ENCODE measurements around the gene MLF1.

Gene MLF1

DNA sequence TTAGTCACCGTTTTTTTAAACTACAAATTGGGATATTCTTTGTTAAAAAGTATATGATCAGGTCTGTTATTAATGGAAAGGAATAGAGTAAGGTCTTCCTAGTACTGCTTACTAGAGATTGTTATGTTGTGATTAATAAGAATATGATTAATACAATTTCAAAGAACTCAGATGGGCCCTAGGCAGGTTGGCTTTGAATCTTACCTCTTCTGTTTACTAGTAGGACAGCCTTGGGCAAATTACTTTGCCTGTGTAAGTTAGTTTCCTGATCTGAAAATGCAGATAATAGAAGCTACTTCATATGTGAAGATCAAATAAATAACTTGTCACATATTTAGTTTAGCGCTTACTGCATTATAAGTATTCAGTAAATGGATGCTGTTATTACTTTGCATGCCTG is 80.2 kb downstream of the MLF1 start:
- H3K27me3 ChIP-seq (ENCODE audit: insufficient read depth, low read depth, severe bottlenecking), result no peaks in the 10 kb centered on the region
- H3K4me3 ChIP-seq (ENCODE audit: low read depth, low read length), result no peak overlapping the region
- TF ChIP-seq, protein P1, sequence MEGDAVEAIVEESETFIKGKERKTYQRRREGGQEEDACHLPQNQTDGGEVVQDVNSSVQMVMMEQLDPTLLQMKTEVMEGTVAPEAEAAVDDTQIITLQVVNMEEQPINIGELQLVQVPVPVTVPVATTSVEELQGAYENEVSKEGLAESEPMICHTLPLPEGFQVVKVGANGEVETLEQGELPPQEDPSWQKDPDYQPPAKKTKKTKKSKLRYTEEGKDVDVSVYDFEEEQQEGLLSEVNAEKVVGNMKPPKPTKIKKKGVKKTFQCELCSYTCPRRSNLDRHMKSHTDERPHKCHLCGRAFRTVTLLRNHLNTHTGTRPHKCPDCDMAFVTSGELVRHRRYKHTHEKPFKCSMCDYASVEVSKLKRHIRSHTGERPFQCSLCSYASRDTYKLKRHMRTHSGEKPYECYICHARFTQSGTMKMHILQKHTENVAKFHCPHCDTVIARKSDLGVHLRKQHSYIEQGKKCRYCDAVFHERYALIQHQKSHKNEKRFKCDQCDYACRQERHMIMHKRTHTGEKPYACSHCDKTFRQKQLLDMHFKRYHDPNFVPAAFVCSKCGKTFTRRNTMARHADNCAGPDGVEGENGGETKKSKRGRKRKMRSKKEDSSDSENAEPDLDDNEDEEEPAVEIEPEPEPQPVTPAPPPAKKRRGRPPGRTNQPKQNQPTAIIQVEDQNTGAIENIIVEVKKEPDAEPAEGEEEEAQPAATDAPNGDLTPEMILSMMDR (IDR thresholded peaks at IDR 0.05; ENCODE audit: low read depth, low read length), result no peak
- no peak for DNase-seq
- no peaks in the 10 kb centered on the region for H3K9me3 ChIP-seq (ENCODE audit: severe bottlenecking)
- H3K36me3 ChIP-seq, result peaks cover 47% of the 10 kb centered on the region
- no peak overlapping the region for H3K27ac ChIP-seq

DNA sequence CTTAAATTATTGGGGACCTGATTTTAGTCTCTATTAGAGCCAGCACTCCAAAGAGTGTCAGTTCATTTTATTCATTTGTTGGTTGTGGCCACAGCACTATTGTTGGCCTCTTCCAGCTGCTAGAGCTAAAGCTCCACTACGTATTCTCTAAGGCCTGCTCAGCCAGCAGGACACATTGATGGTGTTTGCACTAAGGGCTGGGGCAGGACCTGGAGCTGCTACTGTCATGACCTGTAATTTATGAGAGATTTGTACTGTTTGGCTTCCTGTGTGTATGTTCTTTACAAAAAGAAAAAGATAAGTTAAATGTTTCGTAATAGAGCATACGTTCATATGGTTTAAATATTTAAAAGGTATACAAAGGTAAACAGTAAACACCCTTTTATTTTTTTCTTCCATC is 81.5 kb downstream of the MLF1 start:
- DNase-seq, result no peak
- no peak overlapping the region for H3K4me3 ChIP-seq (ENCODE audit: low read depth, low read length)
- TF ChIP-seq, protein P1 (IDR thresholded peaks at IDR 0.05; ENCODE audit: low read depth, low read length), result no peak
- no peaks in the 10 kb centered on the region for H3K9me3 ChIP-seq (ENCODE audit: severe bottlenecking)
- no peaks in the 10 kb centered on the region for H3K27me3 ChIP-seq (ENCODE audit: insufficient read depth, low read depth, severe bottlenecking)
- no peak overlapping the region for H3K27ac ChIP-seq
- peaks cover 40% of the 10 kb centered on the region for H3K36me3 ChIP-seq
